8988T (cell line): ENCODE data around the gene CARS1.

Source experiments
- DNase-seq: peaks from one replicate; pipeline ENCODE4 v3.0.0; 2011

The CARS1 gene

GRCh38 chr11:3058753-3059664, 1.8 kb upstream of the CARS1 start:
- DNase-seq: no peak

GRCh38 chr11:3056296-3057068, 741 bp downstream of the CARS1 start:
- DNase-seq: no peak

DNA sequence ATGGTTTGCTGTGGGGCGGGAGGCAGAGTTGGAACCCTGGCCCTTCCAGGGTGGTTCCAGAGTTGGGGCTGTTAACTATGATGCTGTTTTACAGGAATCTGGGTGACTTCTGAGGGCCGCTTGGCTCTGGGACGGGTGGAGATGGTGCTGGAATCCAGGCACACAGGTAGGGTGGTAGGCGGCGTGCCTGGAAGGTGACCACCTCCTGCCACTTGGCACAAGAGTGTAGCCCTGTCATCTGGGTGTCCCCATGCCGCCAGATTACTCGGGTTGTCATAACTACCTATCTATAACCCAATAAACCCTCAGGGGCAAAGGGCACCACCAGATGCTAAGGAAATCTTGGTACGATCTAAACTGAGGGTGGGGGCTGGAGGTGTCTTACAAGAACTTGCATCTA, 1.3 kb downstream of the CARS1 start:
- DNase-seq: no peak

DNA sequence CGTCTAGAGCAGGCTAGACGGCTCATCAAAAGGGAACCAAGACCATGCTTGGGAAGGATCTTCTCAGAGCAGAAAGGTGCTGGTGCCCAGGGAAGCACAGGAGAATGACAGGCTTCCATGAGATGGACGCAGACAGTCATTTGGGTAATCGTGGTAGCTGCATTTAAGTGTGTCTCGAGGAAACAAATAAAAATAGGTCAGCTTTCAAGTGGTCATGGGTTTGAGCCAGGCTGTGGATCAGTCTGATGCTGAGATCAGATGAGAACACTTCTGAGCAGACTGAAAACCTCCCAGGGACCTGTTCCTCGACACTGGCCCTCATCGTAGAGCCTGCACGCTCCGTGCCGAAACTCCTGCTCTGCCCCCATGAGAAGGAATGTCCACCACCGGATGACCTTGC, 4.7 kb downstream of the CARS1 start:
- no peak for DNase-seq

DNA sequence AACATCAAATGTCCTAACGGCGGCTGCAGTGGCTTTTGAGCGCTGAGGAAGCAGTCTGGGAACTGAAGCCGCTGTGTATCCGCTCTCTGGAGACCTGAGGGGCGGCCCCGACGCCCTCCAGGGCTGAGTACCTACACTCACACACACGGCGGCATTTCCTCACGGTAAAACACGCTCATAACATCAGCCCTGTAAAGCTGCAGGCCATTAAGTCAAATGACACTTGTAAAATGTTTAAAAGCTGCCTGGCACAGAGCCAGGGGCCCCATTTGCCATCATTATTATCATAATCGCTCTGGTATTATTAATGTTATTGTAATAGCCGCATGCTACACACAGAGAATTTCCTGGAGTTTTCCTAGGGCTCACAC, 5.1 kb downstream of the CARS1 start:
- DNase-seq: no peak

DNA sequence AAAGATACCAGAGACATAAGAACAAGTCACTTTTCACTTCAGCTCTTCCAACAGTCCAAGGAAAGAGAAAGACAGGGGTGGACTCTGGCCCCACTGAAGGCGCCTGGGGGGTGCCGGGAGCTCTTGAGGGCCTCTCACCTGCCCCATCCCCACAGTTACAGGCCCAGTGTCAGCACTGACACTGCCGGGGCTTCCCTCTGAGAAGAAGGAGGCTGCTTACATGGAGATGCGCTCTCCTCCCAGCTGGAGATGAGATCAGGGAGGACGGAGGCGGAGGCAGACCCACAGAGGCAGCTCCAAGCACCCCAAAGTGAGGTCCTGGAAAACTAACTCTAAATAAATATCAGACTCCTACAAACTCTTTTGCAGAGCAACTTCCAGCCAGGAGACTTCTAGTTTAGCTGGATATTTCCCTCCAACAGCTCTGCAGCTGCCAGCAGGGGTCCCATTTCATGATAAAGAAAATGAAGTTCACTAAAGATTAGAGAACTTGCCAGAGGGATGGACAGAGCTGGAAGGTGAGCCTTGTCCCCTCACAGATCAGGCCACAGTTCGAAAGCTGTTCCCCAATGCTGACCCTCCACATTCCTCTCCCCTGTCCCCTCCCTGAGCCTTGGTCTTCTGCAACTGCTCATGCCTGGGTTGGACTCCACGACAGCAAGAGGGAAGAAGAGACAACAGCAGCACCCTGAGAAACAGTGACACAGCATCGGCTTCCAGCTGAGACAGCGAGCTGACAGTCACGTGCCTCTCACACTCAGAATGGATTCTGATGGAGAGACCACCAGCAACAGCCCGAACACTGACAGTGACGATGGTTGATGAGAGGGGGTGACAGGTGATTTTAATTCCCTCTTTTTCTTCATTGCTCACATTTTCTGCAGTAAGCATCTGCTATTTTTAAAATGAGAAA, 5.8 kb downstream of the CARS1 start:
- no peak for DNase-seq

GRCh38 chr11:3050386-3051195, 6.6 kb downstream of the CARS1 start:
- DNase-seq: no peak

- peak; percentile 94 for DNase-seq
Observed at GRCh38 chr11:3049430-3050243, 7.6 kb downstream of the CARS1 start.

- DNase-seq: no peak
Observed at GRCh38 chr11:3047637-3048036, 9.6 kb downstream of the CARS1 start.

DNA sequence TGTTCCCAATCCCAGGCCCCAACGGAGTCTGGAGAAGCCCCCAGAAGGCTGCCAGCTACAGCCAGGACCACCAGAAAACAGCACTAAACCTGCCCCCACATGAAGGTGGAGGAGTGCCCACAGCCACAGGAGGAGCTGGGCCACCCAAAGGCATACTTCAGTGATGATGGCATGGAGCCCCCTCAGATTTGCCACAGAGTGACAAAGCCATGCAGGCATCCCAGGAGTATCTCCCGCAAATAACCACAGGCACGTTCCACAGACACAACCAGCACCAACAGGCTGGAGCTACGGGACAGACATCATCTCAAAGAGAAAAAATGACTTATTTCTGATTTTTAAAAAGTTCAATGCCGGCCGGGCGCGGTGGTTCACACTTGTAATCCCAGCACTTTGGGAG, 10.6 kb downstream of the CARS1 start:
- DNase-seq: no peak

DNA sequence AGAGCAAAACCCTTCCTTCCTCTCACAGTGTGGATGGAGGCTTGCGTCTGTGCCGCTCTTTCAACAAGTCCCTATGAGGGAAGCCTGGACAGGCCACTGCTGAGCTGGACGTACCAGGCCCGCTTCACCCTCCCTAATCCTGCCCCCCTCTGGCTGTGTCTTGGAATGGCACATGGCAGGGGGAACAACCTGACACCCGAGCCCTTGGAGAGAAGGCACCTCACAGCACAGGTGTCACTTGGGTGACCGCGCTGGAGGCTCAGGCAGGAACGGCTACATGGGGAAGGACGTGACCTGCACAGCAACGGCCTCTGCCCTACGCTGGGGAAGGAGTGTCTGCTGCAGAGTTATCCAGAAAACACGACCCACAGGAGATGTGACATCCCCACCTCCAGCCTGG, 11.0 kb downstream of the CARS1 start:
- DNase-seq: no peak

DNA sequence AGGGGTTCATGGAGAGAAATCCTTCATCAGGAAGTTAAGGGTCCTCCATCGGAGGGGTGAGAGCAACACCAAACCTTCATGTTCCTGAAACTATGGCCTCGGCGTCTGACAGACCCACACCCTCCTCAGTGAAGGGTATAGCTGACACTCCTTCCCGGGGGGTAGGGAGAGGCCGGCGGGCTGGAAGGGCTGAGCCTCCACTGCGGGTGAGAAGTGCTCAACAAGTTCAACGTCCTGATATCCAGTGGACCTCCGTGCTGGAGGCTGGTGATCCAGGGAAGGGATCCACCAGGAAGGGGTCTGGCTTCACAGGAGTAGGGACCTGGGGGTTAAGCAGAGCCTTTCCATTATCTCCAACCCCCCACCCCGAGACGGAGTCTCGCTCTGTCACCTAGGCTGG, 12.3 kb downstream of the CARS1 start:
- no peak for DNase-seq

GRCh38 chr11:3044004-3044403, 13.2 kb downstream of the CARS1 start:
- no peak for DNase-seq

- DNase-seq: no peak
Observed at GRCh38 chr11:3043315-3043871, 13.8 kb downstream of the CARS1 start.

GRCh38 chr11:3042496-3043314, 14.5 kb downstream of the CARS1 start:
- no peak for DNase-seq

DNA sequence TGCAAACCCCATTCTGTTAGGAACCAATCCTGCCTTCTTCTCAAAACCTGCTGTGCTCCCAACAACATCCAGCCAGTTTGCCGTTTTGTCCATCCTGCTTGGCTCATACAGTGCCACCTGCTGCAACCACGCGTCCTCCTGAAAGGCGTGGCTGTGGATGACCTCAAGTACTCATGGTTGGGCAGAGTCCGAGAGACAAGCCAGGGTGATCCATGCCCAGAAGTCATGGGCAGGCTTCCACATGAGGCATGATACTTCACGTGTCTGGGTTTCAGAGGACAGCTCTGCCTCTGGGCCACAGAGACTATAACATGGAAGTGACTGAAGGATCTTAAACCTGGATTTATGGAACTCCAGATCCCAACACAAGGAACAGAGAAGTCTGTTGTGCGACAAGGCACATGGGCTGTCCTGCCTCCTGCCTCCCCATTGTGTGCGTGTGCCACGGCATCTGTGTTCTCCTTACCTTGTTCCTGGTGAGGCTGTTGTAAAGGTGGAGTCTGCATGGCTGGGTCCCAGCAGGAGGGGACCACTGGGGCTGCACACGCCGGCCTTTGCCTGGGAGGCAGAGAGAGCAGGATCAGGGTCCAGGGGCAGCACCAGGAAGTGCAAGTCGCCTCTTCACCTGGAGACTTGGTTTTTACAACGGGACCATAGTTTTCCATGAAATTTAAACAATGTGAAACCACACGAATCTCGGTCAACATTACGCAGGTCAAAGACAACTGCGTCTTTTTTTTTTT, 15.4 kb downstream of the CARS1 start:
- no peak for DNase-seq

DNA sequence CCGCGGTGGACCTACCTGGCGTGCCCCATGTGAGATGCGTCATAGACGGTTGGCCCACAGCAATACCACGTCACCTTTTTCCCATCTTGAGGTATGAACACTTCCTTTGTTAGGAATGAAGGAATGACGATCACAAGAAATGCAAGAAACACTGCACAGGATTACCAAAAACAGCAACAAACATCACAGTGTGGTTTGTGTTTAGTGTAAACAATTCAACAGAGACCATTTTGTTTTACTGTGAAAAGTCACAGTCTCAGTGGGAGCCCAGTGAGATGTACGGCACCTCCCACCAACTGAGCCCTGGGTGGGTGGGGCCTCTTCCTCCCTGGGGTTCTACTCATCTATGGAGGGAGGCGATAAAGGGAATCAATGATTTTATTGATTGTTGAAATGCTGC, 16.3 kb downstream of the CARS1 start:
- no peak for DNase-seq

- no peak for DNase-seq
Observed at GRCh38 chr11:3037945-3038271, 19.3 kb downstream of the CARS1 start.
